Heart left ventricle (tissue), 16 donors: ENCODE data around the gene ABCC9. TPM values are rescaled to one million over a fixed set of nuclear protein-coding genes. Genes with fewer than 3 reads are reported as not detected.

ENCODE experiments used
- ATAC-seq, 4 donors: fragments of 200-7000 bp; cut with Tn5 transposase; one replicate each; pipeline ENCODE4 v1.9.1; 2020 to 2022; ENCODE audit warnings: moderate library complexity in 4 of 4, mild to moderate bottlenecking in 3 of 4, moderate number of reproducible peaks in 1 of 4
- DNase-seq, 5 donors: peaks; one replicate each; pipeline ENCODE4 v3.0.0-alpha.2; 2020
- H3K27ac ChIP-seq, 12 donors: fragments of 200-600 bp; sonication (generic) in 4 of 12; one replicate each; pipeline versions ENCODE4 v1.5.0 to v1.8.0; 2016 to 2022; ENCODE audit warnings: mild to moderate bottlenecking in 2 of 12
- H3K27me3 ChIP-seq, 9 donors: fragments of 200-600 bp; sonication (generic) in 2 of 9; one replicate each; pipeline versions ENCODE4 v1.5.1 to v1.8.0; 2016 to 2022; ENCODE audit warnings: mild to moderate bottlenecking in 3 of 9
- H3K36me3 ChIP-seq, 9 donors: fragments of 200-600 bp; sonication (generic) in 2 of 9; one replicate each; pipeline versions ENCODE4 v1.5.0 to v1.8.0; 2018 to 2022; ENCODE audit warnings: mild to moderate bottlenecking in 2 of 9
- H3K4me1 ChIP-seq, 12 donors: fragments of 200-600 bp; sonication (generic) in 4 of 12; one replicate each; pipeline versions ENCODE4 v1.5.0 to v1.8.0; 2016 to 2022; ENCODE audit warnings: mild to moderate bottlenecking in 3 of 12
- H3K4me3 ChIP-seq, 12 donors: fragments of 200-600 bp; sonication (generic) in 4 of 12; one replicate each; pipeline versions ENCODE4 v1.5.0 to v1.8.0; 2017 to 2022; ENCODE audit warnings: mild to moderate bottlenecking in 9 of 12, moderate library complexity in 4 of 12
- H3K9me3 ChIP-seq, 12 donors: fragments of 200-600 bp; sonication (generic) in 4 of 12; one replicate each; pipeline versions ENCODE4 v1.5.0 to v1.8.0; 2016 to 2022; ENCODE audit warnings: mild to moderate bottlenecking in 1 of 12
- POLR2A ChIP-seq, 2 donors: fragments of 450-650 bp; IDR thresholded peaks; one replicate each; pipeline ENCODE4 v1.6.1; 2017; ENCODE audit warnings: antibody characterized with exemption in 2 of 2, mild to moderate bottlenecking in 2 of 2, moderate library complexity in 2 of 2
- WGBS, 4 donors: extraction: QIAGEN DNeasy Blood & Tissue Kit in 2 of 4; methylation state at CpG; one replicate each; pipeline versions ENCODE4 v1.1.5 to v1.1.7; 2013 to 2018; 5-methylcytosine and 5-hydroxymethylcytosine counted together
- intact Hi-C, 10 donors: fragments of 100-400 bp; cut with DNase I; formaldehyde crosslinking; loops; one replicate each; pipeline versions ENCODE4 v1.11.1 to v1.14.2; 2022
- polyA plus RNA-seq, 2 donors: library from polyadenylated mRNA; stranded (reverse); fragments of 200-250 nt; gene quantifications; one replicate each; pipeline ENCODE4 v1.2.3, GENCODE V29; 2013
- total RNA-seq, 9 donors: library from RNA; depleted of rRNA in 2 of 9; stranded (reverse); fragments of >200 nt in 2 of 9; fragmentation: NEBNext Ultra II Directional in 3 of 9; extraction: Animal tissue kit (Norgen Biotek cat#: 25700) in 3 of 9; gene quantifications; one replicate each; pipeline versions ENCODE4 v1.1.0 to v1.2.4, GENCODE V29; 2016 to 2023
- TF ChIP-seq, protein P1 (sequence below), 12 donors: fragments of 200-600 bp; sonication (generic) in 4 of 12; IDR thresholded peaks; one replicate each; pipeline versions ENCODE4 v1.5.0 to v1.8.0; 2018 to 2022; ENCODE audit warnings: antibody characterized with exemption in 12 of 12, mild to moderate bottlenecking in 5 of 12
- donor health status: ischemic (EF 13 %, LVEDD 7.1; RV severe dilation, severe dysfunction).
- donor health status: healthy with polysubstance abuse.
- donor health status: DM: no; HTN: yes; CAD: no.
- donor health status: DM: no; HTN: no; CAD: no.
- donor health status: ischemic (EF 25% LVEDD 6.9; RV normal size, moderate dysfunction).
- donor health status: ischemic (EF 25% LVEDD 5.7; RV mildly dilated, moderate dysfunction).
- donor health status: healthy.
- donor health status: DM: yes; HTN: yes; CAD: no.
- donor health status: ischemic (EF 35%, LVEDD 5.7; RV mildly dilated, moderate dysfunction).
- donor health status: nonischemic (EF 11% LVEDD 7.7; RV severe dilation, severe dysfunction).
- donor health status: DM: yes; HTN: yes; CAD: no.
- donor health status: PGD.
- donor health status: ischemic (EF 29% LVEDD 5.4; RV normal size, mild dysfunction).
- donor health status: nonischemic (EF 23%, LVEDD 6.1; RV moderate dilation, normal function).

ABCC9 gene
- total and polyA plus RNA-seq, 11 donors: 14.1 to 103 (median 70.8) TPM

GRCh38 chr12:21946983-21947382, 5.8 kb upstream of the ABCC9 start:
- peaks cover 0 to 4% (median 0%) of the 10 kb centered on the region in 12 donors for H3K4me1 ChIP-seq
- H3K27ac ChIP-seq: no peak overlapping the region
- no peaks in the 10 kb centered on the region for H3K36me3 ChIP-seq
- DNase-seq: no peak
- H3K9me3 ChIP-seq: peaks cover 0 to 75% (median 23%) of the 10 kb centered on the region in 12 donors
- ATAC-seq: no peak
- intact Hi-C loops: loop anchor here in 2 of 10 donors (10.0 kb wide), 1 partner anchor 172 kb away; the partner anchor contains the start of gene KCNJ8 (in 2 of the 2)
- H3K4me3 ChIP-seq: no peak overlapping the region
- H3K27me3 ChIP-seq: peaks cover 0 to 15% (median 0%) of the 10 kb centered on the region in 9 donors
- TF ChIP-seq POLR2A (IDR thresholded peaks at IDR 0.05): no peak
- TF ChIP-seq, protein P1, sequence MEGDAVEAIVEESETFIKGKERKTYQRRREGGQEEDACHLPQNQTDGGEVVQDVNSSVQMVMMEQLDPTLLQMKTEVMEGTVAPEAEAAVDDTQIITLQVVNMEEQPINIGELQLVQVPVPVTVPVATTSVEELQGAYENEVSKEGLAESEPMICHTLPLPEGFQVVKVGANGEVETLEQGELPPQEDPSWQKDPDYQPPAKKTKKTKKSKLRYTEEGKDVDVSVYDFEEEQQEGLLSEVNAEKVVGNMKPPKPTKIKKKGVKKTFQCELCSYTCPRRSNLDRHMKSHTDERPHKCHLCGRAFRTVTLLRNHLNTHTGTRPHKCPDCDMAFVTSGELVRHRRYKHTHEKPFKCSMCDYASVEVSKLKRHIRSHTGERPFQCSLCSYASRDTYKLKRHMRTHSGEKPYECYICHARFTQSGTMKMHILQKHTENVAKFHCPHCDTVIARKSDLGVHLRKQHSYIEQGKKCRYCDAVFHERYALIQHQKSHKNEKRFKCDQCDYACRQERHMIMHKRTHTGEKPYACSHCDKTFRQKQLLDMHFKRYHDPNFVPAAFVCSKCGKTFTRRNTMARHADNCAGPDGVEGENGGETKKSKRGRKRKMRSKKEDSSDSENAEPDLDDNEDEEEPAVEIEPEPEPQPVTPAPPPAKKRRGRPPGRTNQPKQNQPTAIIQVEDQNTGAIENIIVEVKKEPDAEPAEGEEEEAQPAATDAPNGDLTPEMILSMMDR (IDR thresholded peaks at IDR 0.05): no peak

GRCh38 chr12:21945002-21945401, 3.8 kb upstream of the ABCC9 start:
- intact Hi-C loops: loop anchor here in 2 of 10 donors (10.0 kb wide), 1 partner anchor 170 kb away; the partner anchor contains the start of gene KCNJ8 (in 2 of the 2)

GRCh38 chr12:21942377-21942703, 1.1 kb upstream of the ABCC9 start:
- Histone ChIP-seq H3K27ac (peak overlapping the region; percentile 84 to 95 (median 90)), H3K36me3 (no peaks in the 10 kb centered on the region), H3K4me1 (peaks cover 0 to 18% (median 0%) of the 10 kb centered on the region in 12 donors), H3K4me3 (peak overlapping the region in 11 of 12 donors; percentile 45 to 66 (median 57)), H3K27me3 (peaks cover 0 to 43% (median 0%) of the 10 kb centered on the region in 9 donors), H3K9me3 (peaks cover 0 to 37% (median 12%) of the 10 kb centered on the region in 12 donors)
- DNase-seq (no peak), ATAC-seq (peak in 3 of 4 donors; percentile 13 to 39 (median 33))
- TF ChIP-seq POLR2A (IDR thresholded peaks at IDR 0.05): no peak
- TF ChIP-seq, protein P1 (IDR thresholded peaks at IDR 0.05): no peak
- WGBS, 4 donors: 13 to 20% (median 15%) methylated on average over 11 of the region's 11 CpGs
- intact Hi-C loops: loop anchor here in 5 of 10 donors (5.0 to 10.0 kb wide), 4 partner anchors 45 to 170 kb away; partner anchors contain the start of gene KCNJ8 (in 4 of the 5)

More at GRCh38 chr12:21945002-21945401, 3.8 kb upstream of the ABCC9 start:
- H3K4me1 ChIP-seq: peaks cover 0 to 7% (median 0%) of the 10 kb centered on the region in 12 donors
- no peak overlapping the region for H3K27ac ChIP-seq
- ATAC-seq (no peak), DNase-seq (no peak)
- no peak overlapping the region for H3K4me3 ChIP-seq
- H3K36me3 ChIP-seq: no peaks in the 10 kb centered on the region
- H3K27me3 ChIP-seq: peaks cover 0 to 35% (median 0%) of the 10 kb centered on the region in 9 donors
- no peak for TF ChIP-seq POLR2A (IDR thresholded peaks at IDR 0.05)
- TF ChIP-seq, protein P1 (IDR thresholded peaks at IDR 0.05): no peak
- H3K9me3 ChIP-seq: peaks cover 0 to 62% (median 17%) of the 10 kb centered on the region in 12 donors
- 87 to 92% (median 91%) methylated on average over 4 of the region's 4 CpGs for WGBS, 4 donors

DNA sequence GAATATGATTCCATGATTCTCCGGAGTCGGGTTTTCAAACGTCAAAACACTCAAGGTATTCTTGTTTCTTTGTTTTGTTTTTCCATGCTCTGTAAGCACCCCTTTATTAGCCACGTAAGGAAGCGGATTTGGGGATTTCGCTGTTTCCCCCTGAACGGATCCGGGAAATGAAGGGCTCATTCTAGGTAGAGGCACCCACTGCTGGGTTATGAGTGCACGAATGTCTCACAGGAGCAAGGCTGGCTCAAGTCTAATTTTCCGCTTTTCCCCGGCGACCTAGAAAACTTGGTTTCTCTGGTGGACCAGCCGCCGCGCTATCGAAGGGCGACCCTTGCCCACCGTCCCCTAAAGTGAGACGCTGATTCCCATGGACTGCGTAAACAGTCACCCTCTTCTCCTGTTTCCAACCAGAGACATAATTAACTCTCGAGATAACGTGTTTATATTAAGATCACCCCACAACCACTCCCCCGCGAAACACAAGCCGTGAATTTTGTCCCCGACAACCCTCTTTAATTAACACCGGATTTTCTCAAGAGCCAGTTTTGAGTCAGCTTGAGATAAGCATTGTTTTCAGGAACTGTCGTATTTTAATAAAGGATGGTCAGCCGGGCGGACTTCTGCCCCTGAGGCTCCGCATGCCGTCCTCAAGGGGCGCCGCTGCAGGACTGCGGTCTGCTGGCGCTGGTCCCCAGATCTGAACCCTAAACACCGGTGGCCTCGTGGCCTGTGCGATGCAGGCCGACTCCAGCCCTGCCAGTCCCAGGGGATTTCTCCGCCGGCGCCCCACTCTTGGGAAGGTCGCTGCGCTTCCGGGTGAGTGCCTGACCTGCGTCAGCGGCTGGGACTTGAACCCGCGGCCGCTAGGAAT, 515 bp upstream of the ABCC9 start:
- DNase-seq (peak; percentile 72 to 86 (median 82)), ATAC-seq (peak; percentile 77 to 88 (median 86))
- Histone ChIP-seq H3K27ac (peak overlapping the region; percentile 84 to 95 (median 90)), H3K4me3 (peak overlapping the region; percentile 45 to 66 (median 56)), H3K36me3 (peaks cover 0 to 2% (median 0%) of the 10 kb centered on the region in 9 donors), H3K4me1 (peaks cover 0 to 18% (median 0%) of the 10 kb centered on the region in 12 donors), H3K9me3 (peaks cover 0 to 31% (median 7%) of the 10 kb centered on the region in 12 donors), H3K27me3 (peaks cover 0 to 43% (median 0%) of the 10 kb centered on the region in 9 donors)
- 1 to 2% (median 1%) methylated on average over 49 to 51 of the region's 51 CpGs for WGBS, 4 donors
- peak in 1 of 2 donors; percentile 23 for TF ChIP-seq POLR2A (IDR thresholded peaks at IDR 0.05)
- TF ChIP-seq, protein P1 (IDR thresholded peaks at IDR 0.05): peak; percentile 17 to 69 (median 54)
- intact Hi-C loops: loop anchor here in 9 of 10 donors (2.0 to 10.0 kb wide), 6 partner anchors 46 to 169 kb away; partner anchors contain the start of gene KCNJ8 (in 6 of the 9)
